Effector memory CD8-positive, alpha-beta T cell (primary cell): Measurements from ENCODE around the gene SRR.
"Not testable (repeated sequence)": the region's sequence is repeated elsewhere in the genome, so short reads cannot be mapped to it uniquely, and the experiment has no call there.

Experiments
- ATAC-seq: fragments of 150-1000 bp; cut with Tn5 transposase; replicated peaks from 2 replicates; pipeline ENCODE4 v1.10.0; 2021; ENCODE audit warnings: mild to moderate bottlenecking, moderate library complexity
- DNase-seq, 3 experiments: peaks; one replicate each; pipeline ENCODE4 v3.0.0; 2021
- H3K27ac Mint-ChIP-seq, 2 donors: one replicate each; pipeline ENCODE4 v1.8.0; 2022; ENCODE audit warnings: mild to moderate bottlenecking in 2 of 2, mixed read lengths in 2 of 2, moderate library complexity in 2 of 2
- H3K27me3 Mint-ChIP-seq, 2 donors: one replicate each; pipeline ENCODE4 v1.8.0; 2022; ENCODE audit warnings: mixed read lengths in 2 of 2
- H3K36me3 Mint-ChIP-seq: one replicate; pipeline ENCODE4 v1.8.0; 2022; ENCODE audit warnings: mild to moderate bottlenecking, moderate library complexity, mixed read lengths; ENCODE audit not compliant: insufficient read depth
- H3K4me1 Mint-ChIP-seq, 2 donors: one replicate each; pipeline ENCODE4 v1.8.0; 2022; ENCODE audit warnings: low read depth in 2 of 2, mixed read lengths in 2 of 2
- H3K4me3 Mint-ChIP-seq, 2 donors: one replicate each; pipeline ENCODE4 v1.8.0; 2022; ENCODE audit warnings: mild to moderate bottlenecking in 2 of 2, mixed read lengths in 2 of 2, moderate library complexity in 2 of 2
- H3K9me3 Mint-ChIP-seq, 2 donors: one replicate each; pipeline ENCODE4 v1.8.0; 2022; ENCODE audit warnings: mixed read lengths in 2 of 2

SRR gene

DNA sequence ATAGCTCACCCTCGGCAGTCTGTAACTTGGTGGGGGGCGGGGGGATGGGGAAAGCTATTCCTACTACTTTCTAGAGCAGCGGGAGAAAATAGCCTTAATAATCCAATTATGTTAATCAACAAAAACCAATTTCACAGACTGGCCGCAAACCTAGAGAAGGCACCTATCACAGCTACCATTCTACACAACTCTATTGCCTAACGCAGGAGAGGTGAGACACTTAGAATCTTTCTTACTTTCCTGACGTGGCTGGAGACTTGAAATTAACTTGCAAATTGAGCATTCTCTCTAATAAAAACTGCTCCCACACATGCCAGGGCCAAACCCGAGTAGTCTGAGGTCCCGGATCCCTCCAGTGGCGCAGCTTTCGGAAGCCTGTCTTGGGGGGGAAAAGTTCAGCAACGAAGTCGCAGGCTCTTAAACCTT, 959 bp upstream of the SRR start:
- Mint-ChIP-seq H3K27ac (peak overlapping the region; percentile 85 to 88), H3K27me3 (no peaks in the 10 kb centered on the region), H3K4me3 (peak overlapping the region; percentile 85 to 89), H3K36me3 (peaks cover 25% of the 10 kb centered on the region), H3K4me1 (peaks cover 20 to 31% of the 10 kb centered on the region in 2 donors), H3K9me3 (no peaks in the 10 kb centered on the region)
- DNase-seq (peak in 2 of 3 experiments; percentile 5 to 20), ATAC-seq (peak; percentile 2)

DNA sequence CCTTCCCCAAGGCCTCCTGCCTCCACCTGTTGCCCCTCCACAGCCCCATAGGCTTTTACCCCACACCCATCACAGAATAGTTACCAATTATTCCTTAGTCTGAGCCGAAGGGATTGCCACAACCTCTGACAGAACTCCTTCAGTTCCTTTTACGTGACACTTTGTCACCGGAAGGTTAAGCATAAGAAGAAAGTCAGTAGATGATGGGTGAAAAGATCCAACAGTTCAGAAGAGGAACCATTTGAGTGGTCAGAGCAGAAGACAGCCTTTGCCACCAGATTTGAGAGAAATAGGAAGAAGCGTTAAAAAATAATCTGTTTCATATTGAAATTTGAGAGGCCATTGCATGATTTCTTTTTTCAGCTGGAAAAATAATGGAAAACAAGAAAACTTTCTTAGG, 1.2 kb downstream of the SRR start:
- Mint-ChIP-seq H3K4me3 (peak overlapping the region; percentile 51 to 85), H3K9me3 (no peaks in the 10 kb centered on the region), H3K4me1 (peaks cover 18 to 30% of the 10 kb centered on the region in 2 donors), H3K27ac (no peak overlapping the region), H3K36me3 (peaks cover 11% of the 10 kb centered on the region), H3K27me3 (no peaks in the 10 kb centered on the region)
- no peak for DNase-seq
- ATAC-seq: no peak

DNA sequence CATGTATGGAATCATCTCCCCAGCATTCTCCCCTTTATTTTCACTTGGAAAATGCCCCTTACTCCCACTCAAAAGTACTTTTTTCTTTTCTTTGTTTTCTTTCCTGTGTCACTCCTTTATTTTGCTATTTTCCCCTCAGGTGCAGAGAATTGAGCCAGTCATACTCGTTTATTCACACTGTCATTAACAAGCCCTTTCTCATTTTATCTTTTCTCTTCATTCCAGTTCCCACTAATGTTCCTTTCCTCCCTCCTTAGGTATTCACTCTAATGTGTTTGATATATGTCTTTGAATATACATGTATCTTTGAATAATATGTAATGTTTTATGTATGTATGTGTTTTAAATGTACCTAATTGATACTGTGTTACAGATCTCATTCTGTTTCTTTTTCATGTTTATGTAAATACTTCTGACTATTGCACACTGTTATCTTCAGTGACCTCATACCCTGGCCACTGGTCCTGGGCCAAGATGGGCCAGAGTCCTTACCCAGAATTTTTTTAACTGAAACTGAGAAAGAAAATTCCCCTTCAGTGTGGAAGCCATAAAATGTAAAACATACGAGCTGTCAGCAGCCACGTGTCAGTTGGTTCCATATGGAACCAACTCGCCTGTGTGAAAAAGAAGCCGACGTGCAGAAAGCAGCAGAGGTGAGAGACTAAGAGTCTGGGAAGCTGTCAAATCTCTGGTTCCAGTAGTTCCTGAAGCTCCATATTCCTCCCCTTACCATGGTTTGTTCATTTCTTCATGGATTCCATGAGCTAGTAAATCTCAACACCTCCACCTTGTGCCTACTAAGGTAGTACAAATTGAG, 5.8 kb downstream of the SRR start:
- no peak overlapping the region for H3K4me3 Mint-ChIP-seq
- no peak for DNase-seq
- ATAC-seq: no peak
- no peaks in the 10 kb centered on the region for H3K9me3 Mint-ChIP-seq
- H3K27ac Mint-ChIP-seq: no peak overlapping the region
- H3K36me3 Mint-ChIP-seq: peaks cover 7% of the 10 kb centered on the region
- no peaks in the 10 kb centered on the region for H3K27me3 Mint-ChIP-seq
- H3K4me1 Mint-ChIP-seq: peaks cover 7 to 14% of the 10 kb centered on the region in 2 donors

DNA sequence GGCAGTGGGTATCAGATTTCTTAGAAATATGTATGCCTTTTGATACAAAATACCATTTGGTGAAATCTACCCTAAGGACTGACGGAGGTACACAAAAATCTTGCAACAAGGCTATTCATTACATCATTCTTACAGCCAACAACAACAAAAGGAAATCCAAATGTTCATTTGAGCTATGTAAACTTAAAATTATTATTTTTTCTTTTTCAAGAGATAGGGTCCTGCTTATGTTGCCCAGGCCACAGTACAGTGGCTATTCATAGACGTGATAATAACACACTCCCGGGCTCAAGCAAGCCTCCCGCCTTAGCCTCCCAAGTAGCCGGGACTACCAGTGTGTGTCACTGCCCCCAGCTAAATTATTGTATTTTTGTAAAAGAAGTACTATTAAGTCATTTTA, 9.0 kb downstream of the SRR start:
- ATAC-seq (no peak), DNase-seq (no peak)
- Mint-ChIP-seq H3K4me3 (no peak overlapping the region), H3K36me3 (peaks cover 4% of the 10 kb centered on the region), H3K27me3 (no peaks in the 10 kb centered on the region), H3K27ac (no peak overlapping the region), H3K9me3 (no peaks in the 10 kb centered on the region), H3K4me1 (peaks cover 0 to 5% of the 10 kb centered on the region in 2 donors)

DNA sequence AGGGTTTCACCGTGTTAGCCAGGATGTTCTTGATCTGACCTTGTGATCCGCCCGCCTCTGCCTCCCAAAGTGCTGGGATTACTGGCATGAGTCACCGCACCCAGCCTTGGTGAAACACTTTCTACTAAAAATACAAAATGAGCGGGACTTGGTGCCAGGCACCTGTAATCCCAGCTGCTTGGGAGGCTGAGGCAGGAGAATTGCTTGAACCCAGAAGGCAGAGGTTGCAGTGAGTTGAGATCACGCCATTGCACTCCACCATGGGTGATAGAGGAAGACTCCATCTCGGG, 13.1 kb downstream of the SRR start:
- H3K9me3 Mint-ChIP-seq, H3K27me3 Mint-ChIP-seq, H3K4me3 Mint-ChIP-seq, H3K36me3 Mint-ChIP-seq, DNase-seq, ATAC-seq, H3K4me1 Mint-ChIP-seq, H3K27ac Mint-ChIP-seq: not testable (repeated sequence)

DNA sequence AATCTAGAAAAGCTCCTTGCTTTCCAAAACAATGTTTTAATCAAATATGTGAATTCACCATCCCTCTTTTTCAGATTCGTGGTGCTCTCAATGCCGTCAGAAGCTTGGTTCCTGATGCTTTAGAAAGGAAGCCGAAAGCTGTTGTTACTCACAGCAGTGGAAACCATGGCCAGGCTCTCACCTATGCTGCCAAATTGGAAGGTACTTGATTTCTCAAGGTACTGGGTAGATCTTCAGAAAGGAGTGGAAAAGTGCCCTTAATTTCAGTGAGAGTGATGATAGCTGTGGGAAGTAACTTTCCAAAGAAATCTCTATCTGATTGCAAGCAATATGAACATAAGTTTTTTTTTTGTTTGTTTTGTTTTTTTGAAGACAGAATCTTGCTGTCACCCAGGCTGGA, 14.0 kb downstream of the SRR start:
- Mint-ChIP-seq H3K4me3 (no peak overlapping the region), H3K4me1 (no peaks in the 10 kb centered on the region), H3K9me3 (no peaks in the 10 kb centered on the region), H3K36me3 (peaks cover 10% of the 10 kb centered on the region), H3K27ac (no peak overlapping the region), H3K27me3 (no peaks in the 10 kb centered on the region)
- ATAC-seq (no peak), DNase-seq (no peak)

DNA sequence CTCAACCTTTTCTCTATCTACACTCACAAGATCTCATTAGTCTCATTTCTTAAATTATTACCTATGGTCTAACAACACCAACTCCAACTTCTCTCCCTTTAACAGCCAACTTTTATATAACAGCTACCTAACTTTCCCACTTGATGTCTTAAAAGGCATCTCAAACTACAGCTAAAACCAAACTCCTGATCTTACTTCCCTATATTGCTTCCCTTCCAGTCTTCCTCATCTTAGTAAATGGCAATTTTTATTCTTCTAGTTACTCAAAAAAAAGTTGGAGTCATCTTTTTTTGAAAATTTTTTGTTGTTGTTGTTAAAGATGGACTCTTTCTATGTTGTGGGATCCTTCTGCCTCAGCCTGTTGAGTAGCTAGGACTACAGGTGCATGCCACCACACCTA, 15.3 kb downstream of the SRR start:
- Mint-ChIP-seq H3K4me1 (no peaks in the 10 kb centered on the region), H3K4me3 (no peak overlapping the region), H3K36me3 (peaks cover 23% of the 10 kb centered on the region), H3K27ac (no peak overlapping the region), H3K9me3 (no peaks in the 10 kb centered on the region), H3K27me3 (no peaks in the 10 kb centered on the region)
- DNase-seq: no peak
- no peak for ATAC-seq

DNA sequence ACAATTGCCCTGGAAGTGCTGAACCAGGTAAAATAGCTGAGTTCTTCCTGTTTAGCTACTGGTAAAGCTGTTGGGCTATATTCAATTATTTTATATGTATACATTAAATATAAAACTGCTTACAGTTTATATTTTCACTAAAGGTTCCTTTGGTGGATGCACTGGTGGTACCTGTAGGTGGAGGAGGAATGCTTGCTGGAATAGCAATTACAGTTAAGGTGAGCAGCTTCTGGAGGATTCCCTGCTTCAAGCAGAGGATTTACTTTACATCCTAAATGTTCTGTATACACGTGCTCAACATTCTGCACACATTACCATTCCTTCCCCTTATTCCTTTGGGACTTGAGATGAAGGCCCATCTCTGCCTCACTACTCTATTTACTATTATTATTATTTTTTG, 17.6 kb downstream of the SRR start:
- no peak for DNase-seq
- no peaks in the 10 kb centered on the region for H3K9me3 Mint-ChIP-seq
- no peak overlapping the region for H3K4me3 Mint-ChIP-seq
- H3K36me3 Mint-ChIP-seq: peaks cover 42% of the 10 kb centered on the region
- no peaks in the 10 kb centered on the region for H3K4me1 Mint-ChIP-seq
- no peak overlapping the region for H3K27ac Mint-ChIP-seq
- H3K27me3 Mint-ChIP-seq: no peaks in the 10 kb centered on the region
- no peak for ATAC-seq

DNA sequence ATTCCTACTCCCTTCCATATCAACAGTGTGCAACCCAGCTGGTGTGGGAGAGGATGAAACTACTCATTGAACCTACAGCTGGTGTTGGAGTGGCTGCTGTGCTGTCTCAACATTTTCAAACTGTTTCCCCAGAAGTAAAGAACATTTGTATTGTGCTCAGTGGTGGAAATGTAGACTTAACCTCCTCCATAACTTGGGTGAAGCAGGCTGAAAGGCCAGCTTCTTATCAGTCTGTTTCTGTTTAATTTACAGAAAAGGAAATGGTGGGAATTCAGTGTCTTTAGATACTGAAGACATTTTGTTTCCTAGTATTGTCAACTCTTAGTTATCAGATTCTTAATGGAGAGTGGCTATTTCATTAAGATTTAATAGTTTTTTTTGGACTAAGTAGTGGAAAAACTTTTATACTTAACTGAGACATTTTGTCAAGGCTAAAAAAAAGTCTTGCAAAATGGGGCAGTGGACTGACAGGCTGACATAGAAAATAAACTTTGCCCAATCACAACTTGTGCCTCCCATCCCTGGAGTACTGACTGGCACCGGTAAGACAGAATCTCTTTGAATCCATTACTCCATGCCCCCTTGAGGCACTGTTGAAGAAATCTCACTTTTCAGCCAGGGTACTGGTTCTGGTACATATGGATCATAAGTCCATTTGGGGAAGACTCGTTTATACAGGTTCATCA, 20.0 kb downstream of the SRR start:
- peaks cover 62% of the 10 kb centered on the region for H3K36me3 Mint-ChIP-seq
- H3K4me1 Mint-ChIP-seq: no peaks in the 10 kb centered on the region
- H3K27ac Mint-ChIP-seq: no peak overlapping the region
- ATAC-seq: no peak
- H3K9me3 Mint-ChIP-seq: no peaks in the 10 kb centered on the region
- DNase-seq: no peak
- H3K4me3 Mint-ChIP-seq: no peak overlapping the region
- H3K27me3 Mint-ChIP-seq: no peaks in the 10 kb centered on the region

DNA sequence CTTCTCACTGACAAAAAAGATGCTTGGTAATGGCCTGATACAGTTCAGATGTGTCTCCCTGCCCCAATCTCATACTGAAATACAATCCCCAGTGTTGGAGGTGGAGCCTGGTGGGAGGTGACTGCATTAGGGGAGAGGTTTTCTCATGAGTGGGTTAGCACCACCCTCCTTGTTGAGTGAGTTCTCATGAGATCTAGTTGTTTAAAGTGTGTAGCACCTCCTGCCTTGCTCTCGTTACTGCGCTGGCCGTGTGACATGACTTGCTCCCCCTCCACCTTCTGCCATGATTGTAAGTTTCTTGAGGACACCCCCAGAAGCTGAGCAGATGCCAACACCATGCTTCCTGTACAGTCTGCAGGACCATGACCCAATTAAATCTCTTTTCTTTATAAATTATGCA, 27.6 kb downstream of the SRR start:
- H3K4me1 Mint-ChIP-seq: peaks cover 10 to 19% of the 10 kb centered on the region in 2 donors
- no peaks in the 10 kb centered on the region for H3K27me3 Mint-ChIP-seq
- DNase-seq (no peak), ATAC-seq (no peak)
- H3K36me3 Mint-ChIP-seq: peaks cover 45% of the 10 kb centered on the region
- no peak overlapping the region for H3K27ac Mint-ChIP-seq
- H3K4me3 Mint-ChIP-seq: no peak overlapping the region
- no peaks in the 10 kb centered on the region for H3K9me3 Mint-ChIP-seq

DNA sequence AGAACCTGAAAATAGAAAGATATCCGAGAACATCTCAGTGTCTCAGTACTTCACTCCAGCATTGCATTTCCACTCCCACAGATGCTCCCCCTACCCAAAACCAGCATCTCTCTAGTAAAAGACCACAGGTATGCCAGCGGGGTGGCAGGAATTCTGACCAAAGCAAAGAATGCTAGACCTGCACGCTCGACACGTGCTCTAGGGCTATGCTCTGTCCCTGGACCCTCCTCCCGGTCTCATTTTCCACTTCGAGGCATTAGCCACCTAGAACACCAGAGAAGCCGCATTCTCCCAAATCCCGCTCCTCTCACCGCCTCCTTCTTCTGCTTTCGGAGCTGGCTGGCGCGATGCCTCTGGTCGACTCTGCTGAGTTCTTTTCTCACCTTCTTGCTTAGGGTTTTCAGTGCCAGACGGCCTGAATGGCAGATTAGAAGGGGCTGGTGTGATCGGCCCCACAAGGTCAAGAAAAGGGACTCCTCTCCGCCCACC, 32.0 kb downstream of the SRR start:
- Mint-ChIP-seq H3K9me3 (no peaks in the 10 kb centered on the region), H3K4me3 (peak overlapping the region; percentile 98), H3K27ac (peak overlapping the region; percentile 92 to 97), H3K4me1 (peaks cover 17 to 25% of the 10 kb centered on the region in 2 donors), H3K36me3 (peaks cover 26% of the 10 kb centered on the region), H3K27me3 (no peaks in the 10 kb centered on the region)
- no peak for ATAC-seq
- peak in 1 of 3 experiments; percentile 2 for DNase-seq

DNA sequence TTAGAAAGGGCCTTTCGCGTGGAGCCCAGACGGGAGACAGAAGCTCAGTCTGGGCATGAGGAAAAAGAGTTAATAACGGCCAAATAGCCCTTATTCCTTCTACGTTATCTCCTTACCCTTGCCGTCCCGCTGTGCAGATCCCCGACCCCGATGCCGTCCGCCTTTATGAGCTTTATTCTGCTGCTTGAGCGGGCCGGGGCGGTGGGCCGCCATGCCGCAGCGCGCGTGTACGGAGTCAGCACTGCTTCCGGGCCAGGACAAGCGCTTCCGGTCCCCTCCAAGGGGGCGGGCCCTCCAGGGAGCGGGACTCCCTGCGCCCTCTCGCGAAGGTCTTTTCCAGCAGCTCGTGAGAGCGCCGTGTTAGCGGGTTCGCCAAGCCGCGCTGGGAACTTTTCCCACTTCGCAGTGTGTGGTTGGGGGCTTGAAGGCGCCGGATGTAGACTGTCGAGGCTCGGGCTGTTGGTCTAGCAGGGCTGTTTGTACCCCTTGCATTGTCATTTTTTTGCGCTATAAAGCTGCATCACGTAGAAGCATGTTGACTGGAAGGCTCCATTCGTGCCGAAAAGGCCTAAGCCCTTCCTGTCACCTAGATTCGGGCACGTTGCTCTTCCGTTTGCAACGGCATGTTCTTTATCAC, 32.6 kb downstream of the SRR start, which contains the start of gene TSR1:
Gene TSR1, minus strand, starts transcription at position 243 of the 637 bp plus-strand sequence. Its CDS starts 30 bp downstream, at position 213.
- Mint-ChIP-seq H3K27ac (peak within 1 kb of the TSS; percentile 92 to 97), H3K36me3 (peaks cover 26% of the 10 kb centered on the region), H3K4me1 (peaks cover 16 to 25% of the 10 kb centered on the region in 2 donors), H3K27me3 (no peaks in the 10 kb centered on the region), H3K4me3 (peak within 1 kb of the TSS; percentile 98), H3K9me3 (no peaks in the 10 kb centered on the region)
- ATAC-seq (peak; percentile 80), DNase-seq (peak; percentile 80 to 84 (median 80))

DNA sequence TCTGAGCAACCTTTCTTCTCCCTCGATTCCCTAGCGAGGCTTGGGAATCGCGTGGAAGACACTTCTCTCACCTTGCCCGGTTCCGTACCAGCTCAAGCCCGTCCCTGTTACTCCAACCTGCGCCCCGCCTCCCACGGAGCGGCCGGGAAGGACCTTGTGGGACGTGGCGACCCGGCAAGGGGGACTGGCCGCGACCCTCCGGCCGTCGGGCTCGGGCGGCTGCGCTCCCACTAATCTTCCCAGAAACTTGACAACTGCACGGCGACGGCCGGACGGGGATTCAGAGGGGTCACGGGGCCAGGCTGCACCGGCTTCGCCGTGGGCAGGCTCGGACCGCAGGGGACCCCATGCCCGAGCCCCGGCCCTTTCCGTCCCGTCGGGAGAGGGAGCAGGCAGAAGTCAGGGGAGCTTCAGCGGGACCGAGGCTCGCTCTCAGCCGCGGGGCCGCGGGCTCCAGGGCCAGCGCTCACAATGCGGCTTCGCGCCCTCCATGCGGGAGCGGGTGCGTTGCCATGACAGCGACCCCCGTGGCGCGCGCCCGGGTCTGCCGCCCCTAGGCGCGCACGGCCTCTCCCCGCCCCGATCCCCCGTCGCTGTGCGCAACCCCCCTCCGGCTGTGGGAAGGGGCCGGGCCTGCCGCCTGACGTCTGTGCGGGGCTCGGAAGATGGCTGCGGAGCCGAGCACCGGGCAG, 33.2 kb downstream of the SRR start, which contains the start of gene SGSM2:
Gene SGSM2, plus strand, starts transcription at position 650 of the 692 bp plus-strand sequence. CDS start 188 bp downstream, outside the sequence.
- Mint-ChIP-seq H3K27me3 (no peaks in the 10 kb centered on the region), H3K4me3 (peak within 1 kb of the TSS; percentile 98), H3K36me3 (peaks cover 27% of the 10 kb centered on the region), H3K4me1 (peaks cover 16 to 27% of the 10 kb centered on the region in 2 donors), H3K9me3 (no peaks in the 10 kb centered on the region), H3K27ac (peak within 1 kb of the TSS; percentile 92 to 97)
- DNase-seq (peak; percentile 57 to 69 (median 62)), ATAC-seq (peak; percentile 71)
